GM19099 (cell line): ENCODE data around the gene PTPRE.

ENCODE experiments used
- POLR2A ChIP-seq: IDR thresholded peaks from 3 replicates; pipeline ENCODE4 v1.6.1; 2011; ENCODE audit warnings: low read depth; ENCODE audit not compliant: insufficient read length; ENCODE audit errors: extremely low read depth

The PTPRE gene

DNA sequence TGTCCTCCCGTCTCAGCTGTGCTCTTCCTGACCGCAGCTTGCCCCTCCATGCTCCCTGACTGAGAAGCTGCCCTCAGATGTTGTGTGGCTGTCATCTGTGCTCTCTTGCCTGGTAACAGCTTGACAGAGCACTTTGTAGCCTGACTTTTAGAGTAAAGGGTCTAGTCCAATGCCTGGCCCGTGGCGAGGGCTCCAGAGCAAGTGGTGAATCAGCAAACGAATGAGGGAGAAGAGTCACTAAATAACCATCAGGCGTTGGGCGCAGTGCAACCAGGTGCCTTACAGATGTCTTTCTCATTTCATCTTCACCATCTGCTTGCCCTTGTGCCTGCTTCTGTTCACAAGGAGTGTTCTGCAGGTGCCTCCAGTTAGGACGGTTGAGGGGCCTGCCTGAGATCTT is 173.7 kb downstream of the PTPRE start:
- TF ChIP-seq POLR2A = no peak

DNA sequence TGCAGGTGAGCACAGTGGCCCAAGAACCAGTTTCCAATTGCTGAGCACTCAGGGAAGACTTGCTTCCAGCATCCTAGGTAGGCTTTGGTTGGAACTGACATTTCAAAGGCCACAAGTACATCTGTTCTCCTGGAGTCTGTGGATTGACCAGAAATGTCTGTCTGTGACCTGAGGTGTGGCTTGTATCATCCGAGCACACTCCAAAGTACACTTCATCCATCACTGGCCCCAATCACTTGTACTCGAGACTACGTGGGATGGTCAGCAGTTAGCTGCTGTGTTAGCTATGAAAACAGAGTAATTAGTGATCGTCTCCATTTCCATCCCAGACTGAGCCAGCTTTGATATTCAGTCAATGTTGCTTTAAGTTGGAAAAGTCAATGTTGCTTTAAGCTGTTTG is 174.3 kb downstream of the PTPRE start:
- no peak for TF ChIP-seq POLR2A

DNA sequence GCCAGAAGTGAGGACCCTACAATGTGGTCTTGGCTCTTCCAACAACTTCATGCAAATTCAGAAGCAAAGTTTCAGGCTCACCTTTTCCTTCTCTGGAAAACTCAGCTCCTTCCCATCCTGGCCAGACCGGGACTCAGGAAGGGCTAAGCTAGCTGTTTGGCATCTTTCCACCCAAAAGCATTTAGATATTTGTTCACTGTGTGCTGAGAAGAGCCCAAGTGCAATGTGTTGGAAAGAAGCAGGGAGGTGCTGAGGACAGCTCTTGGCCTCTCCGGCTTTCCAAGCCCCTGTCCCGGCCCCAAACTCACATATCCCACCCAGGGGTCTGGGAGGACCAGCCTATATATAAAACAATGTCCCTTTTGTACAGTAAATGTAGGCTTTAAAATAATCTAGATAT is 174.8 kb downstream of the PTPRE start:
- TF ChIP-seq POLR2A = no peak

DNA sequence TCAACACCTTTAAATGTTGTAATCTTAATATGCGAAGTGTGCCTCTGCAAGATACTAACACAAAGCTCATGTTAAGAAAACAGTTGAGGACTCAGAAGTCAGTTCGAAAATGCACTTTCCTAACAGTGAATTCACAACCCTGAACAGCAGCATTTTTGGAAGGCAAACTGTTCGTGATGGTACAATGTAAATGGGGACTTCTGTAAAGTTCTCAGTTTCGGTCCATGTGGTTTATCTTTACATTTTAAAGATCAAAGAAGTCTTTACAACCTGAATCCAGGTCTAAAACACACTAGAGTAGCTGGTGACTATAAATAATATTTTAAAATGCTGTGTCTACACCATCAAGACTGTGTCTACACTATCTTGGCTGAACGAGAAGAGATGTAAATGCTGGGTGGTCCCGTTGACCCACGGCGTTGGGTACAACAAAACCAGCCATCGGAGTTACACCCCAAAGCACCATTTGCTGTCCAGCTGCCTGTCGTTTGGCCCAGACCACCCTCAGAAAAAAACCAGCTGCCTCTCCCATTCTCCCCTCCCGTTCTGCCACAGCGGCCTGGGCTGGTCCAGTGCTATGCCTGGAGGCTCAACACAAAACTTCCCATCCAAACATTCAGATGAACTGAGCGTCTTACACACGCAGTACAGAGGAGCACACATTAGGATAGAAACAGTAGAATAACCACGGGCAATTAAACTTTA is 176.4 kb downstream of the PTPRE start:
- TF ChIP-seq POLR2A = no peak

DNA sequence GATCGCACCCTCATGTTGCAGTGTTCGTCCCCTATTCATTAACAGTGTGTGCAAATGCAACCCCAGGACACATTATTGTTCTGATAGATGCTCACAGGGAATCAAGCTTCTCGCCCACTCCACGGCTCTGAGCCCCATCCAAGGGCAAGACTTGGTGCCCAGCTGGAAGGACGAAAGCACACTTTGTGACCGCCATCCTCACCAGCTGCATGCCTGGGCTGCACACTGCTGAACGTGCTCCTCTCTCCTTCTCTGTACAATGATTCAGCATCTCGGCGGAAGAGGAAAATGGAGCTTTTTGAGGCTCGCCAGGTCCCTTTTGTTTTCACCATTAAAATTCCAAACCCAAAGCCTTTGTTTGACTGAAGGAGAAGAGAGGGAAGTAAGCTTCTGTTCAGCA is 177.5 kb downstream of the PTPRE start:
- TF ChIP-seq POLR2A = no peak

GRCh38 chr10:128084991-128085390 is 178.1 kb downstream of the PTPRE start:
- no peak for TF ChIP-seq POLR2A

GRCh38 chr10:128086003-128086863 is 179.3 kb downstream of the PTPRE start:
- TF ChIP-seq POLR2A = no peak

GRCh38 chr10:128087146-128087883 is 180.4 kb downstream of the PTPRE start:
- TF ChIP-seq POLR2A = no peak

GRCh38 chr10:128087884-128088709 is 181.2 kb downstream of the PTPRE start:
- TF ChIP-seq POLR2A = no peak

- TF ChIP-seq POLR2A = no peak
These were observed 184.8 kb downstream of the PTPRE start for GRCh38 chr10:128091636-128092210.

GRCh38 chr10:128092454-128092853 is 185.6 kb downstream of the PTPRE start:
- TF ChIP-seq POLR2A = no peak

- TF ChIP-seq POLR2A = peak; percentile 26
These were observed 188.3 kb downstream of the PTPRE start for GRCh38 chr10:128095027-128095752.

- no peak for TF ChIP-seq POLR2A
These were observed 189.0 kb downstream of the PTPRE start for GRCh38 chr10:128095753-128096469.
